LoVo (cell line): ENCODE results near the gene DGKQ.
"Not testable (repeated sequence)": the region's sequence is repeated elsewhere in the genome, so short reads cannot be mapped to it uniquely, and the experiment has no call there.

Experiments
- DNase-seq: peaks from one replicate; pipeline ENCODE4 v3.0.0-alpha.2; 2016; ENCODE audit warnings: low spot score

The DGKQ gene

GRCh38 chr4:950136-951020 lies 23.0 kb downstream of the DGKQ start:
- DNase-seq = no peak

GRCh38 chr4:949656-950055 lies 23.7 kb downstream of the DGKQ start:
- no peak for DNase-seq

GRCh38 chr4:948936-949300 lies 24.5 kb downstream of the DGKQ start:
- DNase-seq = no peak

- no peak for DNase-seq
Observed at GRCh38 chr4:948101-948935, 25.1 kb downstream of the DGKQ start.

- no peak for DNase-seq
Observed at GRCh38 chr4:947491-947971, 25.8 kb downstream of the DGKQ start.

- no peak for DNase-seq
Observed at GRCh38 chr4:946517-947471, 26.6 kb downstream of the DGKQ start.

GRCh38 chr4:946103-946450 lies 27.3 kb downstream of the DGKQ start:
- DNase-seq = no peak

GRCh38 chr4:945274-946102 lies 27.9 kb downstream of the DGKQ start:
- DNase-seq = no peak

GRCh38 chr4:939508-939907 lies 33.9 kb downstream of the DGKQ start:
- DNase-seq = not testable (repeated sequence)

- DNase-seq = peak; percentile 7
Observed at GRCh38 chr4:932713-933070, 40.7 kb downstream of the DGKQ start.

- peak; percentile 97 for DNase-seq
Observed at GRCh38 chr4:931960-932712, 41.2 kb downstream of the DGKQ start, which contains the start of the genes GAK and TMEM175. GAK (minus strand) TSS chr4:932316; CDS start chr4:932187, 129 bp downstream. TMEM175 (plus strand) TSS chr4:932460; CDS start chr4:947740, 15,280 bp downstream.

- no peak for DNase-seq
Observed at GRCh38 chr4:931194-931959, 42.0 kb downstream of the DGKQ start.

GRCh38 chr4:930827-931193 lies 42.6 kb downstream of the DGKQ start:
- peak; percentile 9 for DNase-seq

- no peak for DNase-seq
Observed at GRCh38 chr4:930028-930551, 43.3 kb downstream of the DGKQ start.

- no peak for DNase-seq
Observed at GRCh38 chr4:929096-929765, 44.1 kb downstream of the DGKQ start.

GRCh38 chr4:927566-927965 lies 45.8 kb downstream of the DGKQ start:
- not testable (repeated sequence) for DNase-seq

- no peak for DNase-seq
Observed at GRCh38 chr4:926538-926937, 46.8 kb downstream of the DGKQ start.

- no peak for DNase-seq
Observed at GRCh38 chr4:925771-926500, 47.4 kb downstream of the DGKQ start.
